ENCODE measurements around the gene GINS3. TPM values are rescaled to one million over a fixed set of nuclear protein-coding genes. Genes with fewer than 3 reads are reported as not detected.

The GINS3 gene
- total RNA-seq, 1 experiment from 2014 or later = 7.3 TPM

GRCh38 chr16:58448890-58449289 is 56.6 kb downstream of the GINS3 start (continued):
- TF ChIP-seq FOXP4 (CRISPR knock-in tag; IDR thresholded peaks at IDR 0.05) = no peak
- no peak for TF ChIP-seq KAT7 (CRISPR knock-in tag; IDR thresholded peaks at IDR 0.05; ENCODE audit: borderline replicate concordance)
- TF ChIP-seq ATF2 (CRISPR knock-in tag; IDR thresholded peaks at IDR 0.05; ENCODE audit: borderline replicate concordance, low read depth) = no peak
- TF ChIP-seq EMX1 (CRISPR knock-in tag; IDR thresholded peaks at IDR 0.05) = no peak

- CTCF ChIA-PET = interaction anchor here (1.3 kb wide), 2 partner anchors 38 to 113 kb away, joined by 4 to 5 read pairs; no protein-coding TSS in a partner anchor
- H3K4me1 Mint-ChIP-seq = no peaks in the 10 kb centered on the region
- no peaks in the 10 kb centered on the region for H3K36me3 Mint-ChIP-seq
- TF ChIP-seq CTCF (IDR thresholded peaks at IDR 0.05) = no peak
- no peak for TF ChIP-seq ZBTB43 (CRISPR knock-in tag; IDR thresholded peaks at IDR 0.05)
- no peak for TF ChIP-seq CREB1 (CRISPR knock-in tag; IDR thresholded peaks at IDR 0.05)
- no peak for TF ChIP-seq ETV6 (CRISPR knock-in tag; IDR thresholded peaks at IDR 0.05)
- no peak for TF ChIP-seq NR3C1 (CRISPR knock-in tag; conservative IDR thresholded peaks at IDR 0.05; ENCODE audit: low read depth)
- no peak for TF ChIP-seq NR1H2 (CRISPR knock-in tag; IDR thresholded peaks at IDR 0.05)
- TF ChIP-seq USF1 (CRISPR knock-in tag; IDR thresholded peaks at IDR 0.05) = no peak
- TF ChIP-seq ZNF512 (CRISPR knock-in tag; IDR thresholded peaks at IDR 0.05; ENCODE audit: borderline replicate concordance) = no peak
- TF ChIP-seq JAZF1 (CRISPR knock-in tag; IDR thresholded peaks at IDR 0.05) = no peak
- no peak for TF ChIP-seq AFF4 (CRISPR knock-in tag; IDR thresholded peaks at IDR 0.05; ENCODE audit: borderline replicate concordance)
- no peak for TF ChIP-seq ZNF219 (CRISPR knock-in tag; IDR thresholded peaks at IDR 0.05; ENCODE audit: borderline replicate concordance)
- TF ChIP-seq HMGXB4 (CRISPR knock-in tag; IDR thresholded peaks at IDR 0.05) = no peak
- TF ChIP-seq ZNF425 (CRISPR knock-in tag; conservative IDR thresholded peaks at IDR 0.05) = no peak
- no peak for TF ChIP-seq KAT7 (CRISPR knock-in tag; IDR thresholded peaks at IDR 0.05; ENCODE audit: borderline replicate concordance)
- TF ChIP-seq SOX15 (CRISPR knock-in tag; IDR thresholded peaks at IDR 0.05) = no peak
- no peak for TF ChIP-seq SMAD4 (CRISPR knock-in tag; IDR thresholded peaks at IDR 0.05)
Observed at GRCh38 chr16:58449306-58449705, 57.0 kb downstream of the GINS3 start.

More at GRCh38 chr16:58449306-58449705, 57.0 kb downstream of the GINS3 start:
- POLR2A ChIA-PET = no interaction called here
- Mint-ChIP-seq H3K4me3 (no peak overlapping the region), H3K27me3 (ENCODE audit: low read depth) (peaks cover 27% of the 10 kb centered on the region), H3K27ac (no peak overlapping the region), H3K9me3 (no peaks in the 10 kb centered on the region)
- DNase-seq (ENCODE audit: low spot score) (no peak), ATAC-seq (no peak)
